GM20431 (cell line): ENCODE results near the gene IFNA16.
"Not testable (repeated sequence)": the region's sequence is repeated elsewhere in the genome, so short reads cannot be mapped to it uniquely, and the experiment has no call there.

Source experiments
- in situ Hi-C: fragments of 300-500 bp; cut with MseI, MboI; formaldehyde crosslinking; loops from one replicate; pipeline ENCODE4 v1.15.0; 2020; ENCODE audit warnings: low sequenced_read_pairs; ENCODE audit not compliant: unreplicated experiment

The IFNA16 gene

GRCh38 chr9:21217211-21217610 is at the start of gene IFNA16:
Gene IFNA16 (minus strand): TSS chr9:21217311. CDS start chr9:21217305, 6 bp downstream.
- in situ Hi-C loops = not testable (repeated sequence)

- in situ Hi-C loops = no loop called here
Observed at GRCh38 chr9:21265421-21266189, 48.5 kb upstream of the IFNA16 start.

- in situ Hi-C loops = no loop called here
Observed at GRCh38 chr9:21255538-21256212, 38.6 kb upstream of the IFNA16 start.

- in situ Hi-C loops = no loop called here
Observed at GRCh38 chr9:21252721-21253547, 35.8 kb upstream of the IFNA16 start.

GRCh38 chr9:21251638-21252037 is 34.5 kb upstream of the IFNA16 start:
- in situ Hi-C loops = no loop called here

GRCh38 chr9:21251190-21251589 is 34.1 kb upstream of the IFNA16 start:
- in situ Hi-C loops = no loop called here

- in situ Hi-C loops = loop anchor here (10.0 to 25.0 kb wide), 2 partner anchors 210 to 542 kb away; no protein-coding TSS in a partner anchor
Observed at GRCh38 chr9:21244836-21245235, 27.7 kb upstream of the IFNA16 start.

GRCh38 chr9:21239911-21240310 is 22.8 kb upstream of the IFNA16 start, which contains the start of gene IFNA14:
Gene IFNA14 (minus strand): TSS chr9:21240005. CDS start chr9:21239935, 70 bp downstream.
- in situ Hi-C loops = loop anchor here (10.0 to 25.0 kb wide), 2 partner anchors 215 to 547 kb away; no protein-coding TSS in a partner anchor

GRCh38 chr9:21236360-21236714 is 19.2 kb upstream of the IFNA16 start:
- in situ Hi-C loops = loop anchor here (25.0 kb wide), 1 partner anchor 551 kb away; no protein-coding TSS in a partner anchor

GRCh38 chr9:21235468-21236359 is 18.6 kb upstream of the IFNA16 start:
- in situ Hi-C loops = loop anchor here (25.0 kb wide), 1 partner anchor 552 kb away; no protein-coding TSS in a partner anchor

GRCh38 chr9:21234153-21234687 is 17.1 kb upstream of the IFNA16 start:
- in situ Hi-C loops = loop anchor here (25.0 kb wide), 1 partner anchor 553 kb away; no protein-coding TSS in a partner anchor

GRCh38 chr9:21233258-21233657 is 16.1 kb upstream of the IFNA16 start:
- in situ Hi-C loops = loop anchor here (25.0 kb wide), 1 partner anchor 554 kb away; no protein-coding TSS in a partner anchor

- in situ Hi-C loops = loop anchor here (25.0 kb wide), 1 partner anchor 559 kb away; no protein-coding TSS in a partner anchor
Observed at GRCh38 chr9:21228122-21228521, 11.0 kb upstream of the IFNA16 start, which contains the start of gene IFNA17. Gene IFNA17 (minus strand): TSS chr9:21228222. CDS start chr9:21228173, 49 bp downstream.

GRCh38 chr9:21213411-21214326 is 3.4 kb downstream of the IFNA16 start:
- in situ Hi-C loops = not testable (repeated sequence)

- in situ Hi-C loops = not testable (repeated sequence)
Observed at GRCh38 chr9:21212160-21212559, 5.0 kb downstream of the IFNA16 start.

GRCh38 chr9:21210782-21211181 is 6.3 kb downstream of the IFNA16 start:
- in situ Hi-C loops = not testable (repeated sequence)

GRCh38 chr9:21210311-21210710 is 6.8 kb downstream of the IFNA16 start:
- in situ Hi-C loops = no loop called here

GRCh38 chr9:21207043-21207442 is 10.1 kb downstream of the IFNA16 start, which contains the start of gene IFNA10:
Gene IFNA10 (minus strand): TSS chr9:21207143. CDS start chr9:21207097, 46 bp downstream.
- in situ Hi-C loops = not testable (repeated sequence)
